AG04449 (cell line): Measurements from ENCODE around the gene ZNF143.

Source experiments
- CTCF ChIA-PET: fragments of 350-600 bp; formaldehyde crosslinking; extraction: SDS; loops from one replicate; lab custom pipeline; 2021; ENCODE audit warnings: antibody characterized with exemption; lab: Yijun Ruan, JAX
- POLR2A ChIA-PET: fragments of 400-600, 350-600 bp; formaldehyde crosslinking; extraction: SDS; loops from one replicate; lab custom pipeline; 2020; ENCODE audit warnings: antibody characterized with exemption, inconsistent platforms; lab: Yijun Ruan, JAX
- DNase-seq: peaks from one replicate; pipeline ENCODE4 v3.0.0-alpha.2; 2010; ENCODE audit warnings: low read depth, low spot score
- H3K4me3 ChIP-seq: 2 replicates; pipeline ENCODE4 v1.5.1; 2011; ENCODE audit warnings: low read depth, mild to moderate bottlenecking, control low read depth, low read length
- TF ChIP-seq, protein P1 (sequence below): IDR thresholded peaks from one replicate; pipeline ENCODE4 v1.5.1; 2011; ENCODE audit warnings: mild to moderate bottlenecking, moderate library complexity, low read length, control low read depth, inconsistent platforms; ENCODE audit not compliant: insufficient read depth; ENCODE audit errors: missing control alignments

ZNF143 gene

DNA sequence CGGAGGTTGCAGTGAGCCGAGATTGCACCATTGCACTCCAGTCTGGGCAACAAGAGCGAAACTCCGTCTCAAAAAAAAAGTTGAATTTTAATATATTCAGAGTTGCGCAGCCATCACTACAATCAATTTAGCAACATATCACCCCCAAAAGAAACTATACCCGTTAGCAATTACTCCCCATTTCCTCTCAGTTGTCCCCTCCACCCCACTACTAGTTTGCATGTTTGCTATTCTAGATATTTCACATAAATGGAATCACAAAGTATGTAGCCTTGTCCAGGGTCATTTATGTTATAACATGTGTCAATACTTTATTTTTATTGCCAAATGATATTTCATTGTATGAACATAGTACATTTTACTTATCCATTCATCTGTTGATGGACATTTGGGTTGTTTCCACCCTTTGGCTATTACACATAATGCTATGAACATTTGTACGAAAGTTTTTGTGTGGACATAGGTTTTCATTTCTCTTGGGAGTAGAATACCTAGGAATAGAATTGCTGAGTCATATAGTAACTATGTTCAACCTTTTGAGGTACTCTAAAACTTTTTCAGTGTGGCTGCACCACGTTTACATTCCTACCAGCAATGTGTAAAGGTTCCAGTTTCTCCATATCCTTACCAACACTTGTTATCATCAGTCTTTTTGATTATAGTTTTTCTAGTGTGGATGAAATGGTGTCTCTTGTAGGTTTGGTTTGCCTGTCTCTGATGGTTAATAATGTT, 2.2 kb downstream of the ZNF143 start:
- no peak overlapping the region for H3K4me3 ChIP-seq
- DNase-seq = no peak
- CTCF ChIA-PET = no interaction called here
- TF ChIP-seq, protein P1, sequence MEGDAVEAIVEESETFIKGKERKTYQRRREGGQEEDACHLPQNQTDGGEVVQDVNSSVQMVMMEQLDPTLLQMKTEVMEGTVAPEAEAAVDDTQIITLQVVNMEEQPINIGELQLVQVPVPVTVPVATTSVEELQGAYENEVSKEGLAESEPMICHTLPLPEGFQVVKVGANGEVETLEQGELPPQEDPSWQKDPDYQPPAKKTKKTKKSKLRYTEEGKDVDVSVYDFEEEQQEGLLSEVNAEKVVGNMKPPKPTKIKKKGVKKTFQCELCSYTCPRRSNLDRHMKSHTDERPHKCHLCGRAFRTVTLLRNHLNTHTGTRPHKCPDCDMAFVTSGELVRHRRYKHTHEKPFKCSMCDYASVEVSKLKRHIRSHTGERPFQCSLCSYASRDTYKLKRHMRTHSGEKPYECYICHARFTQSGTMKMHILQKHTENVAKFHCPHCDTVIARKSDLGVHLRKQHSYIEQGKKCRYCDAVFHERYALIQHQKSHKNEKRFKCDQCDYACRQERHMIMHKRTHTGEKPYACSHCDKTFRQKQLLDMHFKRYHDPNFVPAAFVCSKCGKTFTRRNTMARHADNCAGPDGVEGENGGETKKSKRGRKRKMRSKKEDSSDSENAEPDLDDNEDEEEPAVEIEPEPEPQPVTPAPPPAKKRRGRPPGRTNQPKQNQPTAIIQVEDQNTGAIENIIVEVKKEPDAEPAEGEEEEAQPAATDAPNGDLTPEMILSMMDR = no peak
- POLR2A ChIA-PET = interaction anchor here (1.1 kb wide), 1 partner anchor 21 kb away, joined by 4 read pairs; no protein-coding TSS in a partner anchor

DNA sequence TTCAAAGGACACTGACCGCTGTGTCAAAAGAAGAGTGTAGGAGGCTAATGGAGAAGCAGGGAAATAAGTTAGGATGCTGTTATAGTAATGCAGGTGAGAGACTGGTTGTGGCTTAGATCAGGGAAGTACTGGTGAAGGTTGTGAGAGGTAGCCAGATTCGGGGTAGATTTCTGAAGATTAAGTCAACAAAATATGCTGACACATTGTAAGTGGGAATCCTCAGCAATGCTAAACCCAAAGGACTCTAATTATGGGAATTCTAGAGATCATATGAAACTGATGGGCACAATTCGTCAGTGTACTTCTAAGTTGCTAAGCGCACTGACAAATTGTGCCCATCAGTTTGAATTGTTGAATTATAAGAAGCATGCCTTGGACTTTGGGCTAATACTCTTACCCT, 10.0 kb downstream of the ZNF143 start:
- ChIA-PET CTCF (interaction anchor here (1.6 kb wide), 1 partner anchor 37 kb away, joined by 3 read pairs; no protein-coding TSS in a partner anchor), POLR2A (interaction anchor here (2.1 kb wide), 1 partner anchor 10 kb away, joined by 6 read pairs; the partner anchor contains the start of gene ZNF143)
- TF ChIP-seq, protein P1 = no peak
- H3K4me3 ChIP-seq = no peak overlapping the region
- DNase-seq = no peak

DNA sequence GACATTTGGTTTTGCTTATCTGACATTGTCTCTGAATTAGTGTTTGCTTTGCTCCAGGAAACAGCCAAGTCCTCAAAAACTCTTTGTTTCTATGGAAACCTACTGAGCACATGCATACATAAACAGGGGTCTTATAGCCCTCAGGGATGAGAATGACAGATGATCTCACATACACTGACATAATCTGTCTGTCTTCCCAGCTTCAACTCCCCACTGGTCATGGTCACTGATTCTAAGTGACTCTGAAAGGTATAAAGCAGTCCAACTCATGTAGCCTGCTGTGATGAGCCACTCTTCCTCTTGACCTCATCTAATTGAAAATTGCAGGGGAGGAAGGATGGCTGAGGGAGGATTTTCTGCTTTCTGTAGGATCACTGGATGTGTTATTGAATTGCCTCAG, 12.6 kb downstream of the ZNF143 start:
- DNase-seq = no peak
- ChIA-PET POLR2A (interaction anchor here (0.6 kb wide), 1 partner anchor 23 kb away, joined by 3 read pairs; no protein-coding TSS in a partner anchor), CTCF (no interaction called here)
- no peak overlapping the region for H3K4me3 ChIP-seq
- TF ChIP-seq, protein P1 = no peak

DNA sequence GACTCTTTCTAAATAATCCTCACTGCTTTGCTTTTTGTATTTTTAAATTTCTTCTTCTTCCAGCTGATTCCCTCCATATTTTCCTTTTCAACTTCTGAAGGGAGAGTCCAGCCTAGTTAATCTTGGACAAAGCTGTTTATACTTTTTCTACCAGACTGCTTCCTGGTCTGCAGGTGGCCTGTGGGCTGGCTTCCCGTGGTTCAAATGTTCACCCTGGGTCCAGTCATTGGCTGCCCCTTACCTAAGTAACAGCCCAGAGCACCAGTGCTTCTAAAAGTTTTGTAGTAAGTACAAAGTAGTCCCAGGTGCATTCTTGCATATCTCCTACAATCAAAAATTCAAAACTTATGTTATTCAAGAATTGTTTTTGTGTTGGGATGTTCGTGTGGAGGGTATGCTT, 19.1 kb downstream of the ZNF143 start:
- TF ChIP-seq, protein P1 = no peak
- no peak overlapping the region for H3K4me3 ChIP-seq
- no peak for DNase-seq
- ChIA-PET POLR2A (interaction anchor here (1.9 kb wide), 1 partner anchor 19 kb away, joined by 7 read pairs; the partner anchor contains the start of gene ZNF143), CTCF (interaction anchor here (1.0 to 1.6 kb wide), 4 partner anchors 15 to 33 kb away, joined by 3 to 4 read pairs (median 3); no protein-coding TSS in a partner anchor)

DNA sequence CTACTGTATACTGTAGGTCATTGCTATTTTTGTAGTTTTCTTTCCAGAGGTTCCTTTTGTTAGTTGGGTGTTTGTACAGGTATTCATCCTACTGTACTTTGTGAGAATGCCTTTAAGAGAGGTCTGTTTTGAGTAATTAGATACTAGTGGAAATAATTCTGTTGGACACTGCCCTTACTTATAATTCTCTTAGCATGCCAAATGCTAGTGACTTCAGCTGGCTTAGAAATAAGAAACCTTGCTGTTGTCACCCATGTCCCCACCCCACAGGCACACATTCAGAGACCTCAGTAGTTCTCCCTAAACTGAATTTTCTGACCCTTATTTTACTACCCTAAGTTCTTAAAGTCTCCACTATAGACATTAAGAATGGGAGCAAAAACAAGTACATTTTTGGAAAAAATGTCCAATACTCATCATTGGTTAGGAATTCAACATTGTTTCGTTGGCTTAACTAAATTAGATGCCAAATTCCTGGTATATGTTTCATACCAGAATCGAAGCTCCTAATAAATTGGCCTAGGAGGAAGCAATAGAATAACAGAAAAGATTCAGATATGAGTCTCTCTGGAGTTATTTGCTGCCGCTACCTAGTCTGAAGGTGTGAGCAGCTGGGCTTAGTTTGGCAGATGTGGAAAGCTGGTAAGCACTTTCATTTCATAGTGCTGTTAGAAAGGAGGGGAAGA, 28.4 kb downstream of the ZNF143 start:
- ChIA-PET POLR2A (interaction anchor here (2.6 kb wide), 1 partner anchor 29 kb away, joined by 16 read pairs; the partner anchor contains the start of gene ZNF143), CTCF (interaction anchor here (0.8 to 5.9 kb wide), 5 partner anchors 9 to 28 kb away, joined by 3 to 44 read pairs (median 5); partner anchors contain the start of gene ZNF143)
- DNase-seq = peak; percentile 33
- TF ChIP-seq, protein P1 = no peak
- H3K4me3 ChIP-seq = peak overlapping the region; percentile 21
